K562 (cell line): ENCODE measurements around the gene PHLDA3. TPM values are rescaled to one million over a fixed set of nuclear protein-coding genes. Genes with fewer than 3 reads are reported as not detected.

Experiments used
- ATAC-seq: fragments of 200-7000 bp; cut with Tn5 transposase; 3 replicates; pipeline ENCODE4 v1.9.1; 2020; ENCODE audit warnings: moderate library complexity
- BruUV-seq: library from RNA; stranded (reverse); fragments of 400-500 nt; replicated peaks from 2 replicates; lab custom pipeline; 2021; lab: Mats Ljungman, UMichigan
- CTCF ChIA-PET: fragments of 300-600 bp; formaldehyde crosslinking; extraction: SDS; loops from one replicate; lab custom pipeline; 2021; ENCODE audit warnings: low intra/inter-chr PET ratio; lab: Yijun Ruan, JAX
- POLR2A ChIA-PET: fragments of 300-600, 350-650 bp; sonication (Branson Sonifier 250); formaldehyde crosslinking; extraction: SDS; loops from one replicate; lab custom pipeline; 2021; ENCODE audit warnings: antibody characterized with exemption, inconsistent platforms; lab: Yijun Ruan, JAX
- DNase-seq, 4 experiments: peaks; one replicate each; pipeline versions ENCODE4 v3.0.0 to v3.0.0-alpha.2; 2011 to 2018; ENCODE audit warnings: low spot score in 3 of 4, mixed read lengths in 3 of 4; ENCODE audit errors: extremely low read depth in 1 of 4
- FAIRE-seq: peaks from 2 replicates; lab custom pipeline; 2011; peaks lifted over from hg19 to GRCh38; lab: Jason Lieb, UNC
- H2AFZ ChIP-seq: 2 replicates; pipeline ENCODE4 v1.6.0; 2011; ENCODE audit warnings: low read depth, low read length, control low read depth, inconsistent platforms
- H3K27ac ChIP-seq: fragments of 200-600 bp; 3 replicates; pipeline ENCODE4 v1.8.0; 2011; ENCODE audit warnings: low read depth, mild to moderate bottlenecking, control low read depth, inconsistent platforms, low read length, moderate library complexity, mixed read lengths; ENCODE audit errors: extremely low read depth
- H3K27me3 ChIP-seq, 2 experiments: fragments of 300-600 bp in 1 of 2; 2 replicates in 1 of 2; 3 replicates in 1 of 2; pipeline versions ENCODE4 v1.6.0 to v1.8.0; 2011; ENCODE audit warnings: inconsistent platforms in 2 of 2, low read length in 2 of 2, mild to moderate bottlenecking in 1 of 2, mixed read lengths in 1 of 2, moderate library complexity in 1 of 2; ENCODE audit not compliant: control insufficient read depth in 2 of 2, insufficient read depth in 2 of 2
- H3K36me3 ChIP-seq: fragments of 300-600 bp; 3 replicates; pipeline ENCODE4 v1.8.0; 2011; ENCODE audit warnings: mild to moderate bottlenecking, low read length, inconsistent platforms; ENCODE audit not compliant: control insufficient read depth, insufficient read depth
- H3K4me1 ChIP-seq, 2 experiments: fragments of 200-600 bp in 1 of 2; replicated peaks in 1 of 2; 2 replicates in 1 of 2; 3 replicates in 1 of 2; pipeline versions ENCODE4 v1.5.1 to v1.8.0; 2011; ENCODE audit warnings: inconsistent platforms in 2 of 2, low read length in 2 of 2, mild to moderate bottlenecking in 1 of 2, mixed read lengths in 1 of 2, moderate library complexity in 1 of 2; ENCODE audit not compliant: control insufficient read depth in 2 of 2, insufficient read depth in 2 of 2
- H3K4me2 ChIP-seq: 2 replicates; pipeline ENCODE4 v1.6.1; 2011; ENCODE audit warnings: low read length, control low read depth, inconsistent platforms, mixed read lengths; ENCODE audit not compliant: insufficient read depth
- H3K4me3 ChIP-seq: fragments of 200-600 bp; sonication (generic), shearing (Covaris generic); 2 replicates; pipeline ENCODE4 v1.5.1; 2016; ENCODE audit warnings: control low read depth, inconsistent platforms
- H3K79me2 ChIP-seq: fragments of 200-600 bp; 3 replicates; pipeline ENCODE4 v1.8.0; 2011; ENCODE audit warnings: low read length, inconsistent platforms; ENCODE audit not compliant: control insufficient read depth, insufficient read depth
- H3K9ac ChIP-seq, 2 experiments: 2 replicates each; pipeline versions ENCODE4 v1.6.0 to v1.6.1; 2011; ENCODE audit warnings: low read depth in 2 of 2, low read length in 2 of 2, control low read depth in 1 of 2, inconsistent platforms in 1 of 2, mild to moderate bottlenecking in 1 of 2, mixed read lengths in 1 of 2; ENCODE audit not compliant: insufficient read depth in 1 of 2
- H3K9me1 ChIP-seq: one replicate; pipeline ENCODE4 v1.6.0; 2011; ENCODE audit warnings: inconsistent platforms, mild to moderate bottlenecking, low read length, moderate library complexity; ENCODE audit not compliant: control insufficient read depth, insufficient read depth
- H3K9me3 ChIP-seq: replicated peaks from 2 replicates; pipeline ENCODE4 v1.5.1; 2011; ENCODE audit warnings: low read depth, low read length, inconsistent platforms; ENCODE audit not compliant: control insufficient read depth, insufficient read depth
- H4K20me1 ChIP-seq: replicated peaks from 2 replicates; pipeline ENCODE4 v1.6.1; 2011; ENCODE audit warnings: low read length, inconsistent platforms, mixed read lengths; ENCODE audit not compliant: control insufficient read depth, insufficient read depth
- EZH2 ChIP-seq: IDR thresholded peaks from 2 replicates; pipeline ENCODE4 v1.6.1; 2012; ENCODE audit warnings: low read depth, mild to moderate bottlenecking, inconsistent platforms, low read length, borderline replicate concordance
- FOXA1 ChIP-seq: fragments of 450-650 bp; IDR thresholded peaks from 2 replicates; pipeline ENCODE4 v1.6.1; 2016; ENCODE audit warnings: mild to moderate bottlenecking, borderline replicate concordance
- THRB ChIP-seq: fragments of 450-650 bp; formaldehyde crosslinking; conservative IDR thresholded peaks from 2 replicates; pipeline ENCODE4 v1.4.0; 2022; ENCODE audit warnings: mild to moderate bottlenecking, missing genetic modification characterization
- WGBS: fragments of 100-300 bp; shearing (Covaris generic); methylation state at CpG from one replicate; pipeline ENCODE4 v1.1.6; 2016; ENCODE audit warnings: low coverage, mixed read lengths; ENCODE audit not compliant: insufficient coverage; ENCODE audit errors: missing lambda C conversion rate; 5-methylcytosine and 5-hydroxymethylcytosine counted together
- in situ Hi-C: fragments of 300-500 bp; cut with MboI; formaldehyde crosslinking; loops from 4 replicates; pipeline ENCODE4 v1.15.0; 2018; ENCODE audit warnings: inconsistent platforms, mixed read lengths
- intact Hi-C: fragments of 100-400 bp; cut with micrococcal nuclease; formaldehyde crosslinking; loops from 2 replicates; pipeline ENCODE4 v1.14.2; 2022
- polyA plus RNA-seq, 8 experiments: library from polyadenylated mRNA; depleted of rRNA in 4 of 8; stranded (reverse) in 5 of 8; unstranded in 3 of 8; fragments of >200 nt; fragmentation: Nextera tagmentation in 2 of 8; fragmentation: Illumina TruSeq in 1 of 8; extraction: Ambion mirVana in 2 of 8; extraction: Trizol in 1 of 8; gene quantifications; 2 replicates each; pipeline versions ENCODE4 v1.2.1 to v1.2.3, GENCODE V29; 2011 to 2014; ENCODE audit warnings: inconsistent platforms in 1 of 8, missing spikeins in 1 of 8
- total RNA-seq, 7 experiments: library from RNA; depleted of rRNA in 6 of 7; stranded (reverse); fragments of >200 nt in 6 of 7; fragmentation: Illumina TruSeq in 2 of 7; extraction: Trizol in 2 of 7; gene quantifications; 2 replicates each; pipeline versions ENCODE4 v1.2.1 to v1.2.3, GENCODE V29; 2011 to 2021; ENCODE audit warnings: low replicate concordance in 1 of 7

Gene PHLDA3
- total and polyA plus RNA-seq, 9 of the 15 experiments (the other 6 are each of a cell fraction or from before 2014, with no cell fraction given) = 0.11 to 0.27 TPM; not detected in 7

GRCh38 chr1:201509601-201510374 lies 40.8 kb upstream of the PHLDA3 start:
- Histone ChIP-seq H2AFZ (no peak overlapping the region), H3K4me1 (peaks cover 23 to 30% of the 10 kb centered on the region in 2 experiments), H3K27ac (no peak overlapping the region), H3K9me1 (no peaks in the 10 kb centered on the region), H3K9me3 (no peaks in the 10 kb centered on the region), H3K79me2 (no peaks in the 10 kb centered on the region), H3K9ac (no peak overlapping the region), H3K4me3 (no peak overlapping the region), H3K36me3 (no peaks in the 10 kb centered on the region)
- FAIRE-seq = no peak
- ATAC-seq = no peak
- ChIA-PET POLR2A (interaction anchor here (0.6 to 1.6 kb wide), 6 partner anchors 9 to 220 kb away, joined by 3 to 5 read pairs (median 4); no protein-coding TSS in a partner anchor), CTCF (interaction anchor here (1.2 to 6.7 kb wide), 2 partner anchors 26 to 75 kb away, joined by 3 to 166 read pairs; no protein-coding TSS in a partner anchor)
- intact Hi-C loops = no loop called here
- no TSS peak for BruUV-seq
- 58% methylated on average over 2 of the region's 2 CpGs for WGBS
- DNase-seq = peak in 1 of 4 experiments; percentile 5
- TF ChIP-seq FOXA1 = no peak
- TF ChIP-seq EZH2 = no peak
- TF ChIP-seq THRB = 0 out of 2 replicates have a peak, but pooled peaks have one; percentile 22
- TF ChIP-seq, all 486 proteins: peak for 1
- in situ Hi-C loops = loop anchor here (5.0 kb wide), 1 partner anchor 62 kb away; no protein-coding TSS in a partner anchor
- H3K4me2 ChIP-seq = no peak overlapping the region
- H4K20me1 ChIP-seq = no peaks in the 10 kb centered on the region
- H3K27me3 ChIP-seq = no peaks in the 10 kb centered on the region
